HG03571 (cell line): ENCODE measurements around the gene RGMA.
A peak's percentile ranks its signal among the peaks of the same experiment; 100 is the strongest.

Experiments used
- ATAC-seq: cut with Tn5 transposase; IDR thresholded peaks from one replicate; pipeline ENCODE4 v1.9.1; 2021; ENCODE audit not compliant: unreplicated experiment

The RGMA gene

GRCh38 chr15:93020976-93021772, 67.8 kb downstream of the RGMA start:
- no peak for ATAC-seq

GRCh38 chr15:93019971-93020370, 69.0 kb downstream of the RGMA start:
- no peak for ATAC-seq

- no peak for ATAC-seq
These were observed 69.9 kb downstream of the RGMA start for GRCh38 chr15:93019090-93019489.

- ATAC-seq: no peak
These were observed 70.4 kb downstream of the RGMA start for GRCh38 chr15:93018574-93018973.

- ATAC-seq: no peak
These were observed 71.5 kb downstream of the RGMA start for GRCh38 chr15:93017526-93017925.

GRCh38 chr15:93012786-93013185, 76.2 kb downstream of the RGMA start:
- no peak for ATAC-seq

- ATAC-seq: no peak
These were observed 81.0 kb downstream of the RGMA start for GRCh38 chr15:93007994-93008393.

DNA sequence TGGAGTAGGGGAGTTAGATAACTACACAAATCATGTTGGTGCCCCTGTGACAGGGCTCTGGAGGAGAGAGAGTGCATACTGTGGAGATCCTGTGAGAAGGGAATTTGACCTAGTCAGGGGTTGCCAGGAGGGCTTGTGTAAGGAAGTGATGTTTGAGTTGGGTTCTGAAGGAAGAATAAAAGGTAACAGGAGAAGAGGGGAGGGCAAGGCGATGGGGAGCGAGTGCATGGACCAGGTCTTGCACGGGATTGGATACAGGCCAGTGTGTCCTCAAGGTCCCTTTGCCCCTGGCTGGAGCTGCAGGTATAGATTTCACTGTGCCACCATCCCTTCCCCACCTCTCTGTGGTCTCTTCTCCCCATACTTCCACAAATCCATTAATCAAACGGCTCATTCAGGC, 83.9 kb downstream of the RGMA start:
- no peak for ATAC-seq

DNA sequence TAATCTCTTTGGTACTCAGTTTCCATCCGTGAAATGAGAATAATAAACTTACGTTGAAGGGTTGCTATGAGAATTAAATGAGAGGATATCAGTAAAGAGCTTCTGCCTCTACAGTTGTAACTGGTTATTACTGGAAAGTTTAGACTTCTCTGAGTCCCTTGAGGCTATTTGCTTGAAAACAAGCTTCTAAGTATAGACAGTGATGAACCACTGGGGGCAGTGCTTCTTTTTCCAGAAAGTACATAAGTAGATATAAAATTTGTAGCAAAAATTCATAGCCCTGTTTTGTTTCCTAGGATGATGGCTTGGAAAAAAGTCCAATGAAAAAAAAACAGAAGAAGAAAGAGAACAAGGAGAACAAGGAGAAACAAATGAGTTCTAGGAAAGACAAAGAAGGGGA, 87.1 kb downstream of the RGMA start:
- ATAC-seq: no peak

- ATAC-seq: no peak
These were observed 87.9 kb downstream of the RGMA start for GRCh38 chr15:93001156-93001555.

DNA sequence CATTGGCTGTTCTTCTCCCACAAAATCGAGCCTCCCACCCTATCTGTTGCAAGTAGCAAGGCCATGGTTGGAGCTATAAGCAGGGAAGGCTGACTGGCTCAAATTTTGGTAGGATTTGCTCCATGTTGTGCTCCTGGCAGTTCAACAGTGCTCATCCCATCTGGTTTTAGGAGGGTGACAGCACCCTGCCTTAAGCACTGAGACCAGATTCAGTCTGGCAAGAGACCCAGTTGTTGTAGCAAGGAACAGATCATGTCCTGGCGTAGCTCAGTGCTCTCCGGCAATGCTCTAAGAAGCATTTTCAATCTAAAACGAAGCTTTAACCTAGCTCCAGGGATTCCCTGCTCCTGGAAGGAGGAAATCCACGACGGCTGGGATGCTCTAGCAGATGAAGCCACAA, 91.2 kb downstream of the RGMA start:
- no peak for ATAC-seq

DNA sequence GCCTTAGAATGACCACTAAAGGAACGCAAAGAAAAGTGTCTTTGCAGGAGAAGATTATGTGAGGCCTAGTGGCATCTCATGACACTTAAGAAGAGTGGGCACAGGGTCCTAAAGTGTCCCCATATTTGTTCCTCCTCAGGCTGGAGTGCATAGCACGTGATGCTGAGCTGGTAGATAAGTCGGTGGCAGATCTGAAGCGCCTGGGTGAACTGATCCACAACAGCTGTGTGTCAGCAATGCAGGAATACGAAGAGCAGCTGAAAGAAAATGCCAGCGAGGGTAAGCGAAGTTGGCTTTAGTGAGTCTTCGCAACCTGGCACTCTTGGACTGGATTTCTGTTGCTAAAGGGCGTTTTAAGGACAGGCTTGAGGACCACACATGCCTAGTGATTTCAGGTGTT, 96.3 kb downstream of the RGMA start:
- ATAC-seq: no peak

DNA sequence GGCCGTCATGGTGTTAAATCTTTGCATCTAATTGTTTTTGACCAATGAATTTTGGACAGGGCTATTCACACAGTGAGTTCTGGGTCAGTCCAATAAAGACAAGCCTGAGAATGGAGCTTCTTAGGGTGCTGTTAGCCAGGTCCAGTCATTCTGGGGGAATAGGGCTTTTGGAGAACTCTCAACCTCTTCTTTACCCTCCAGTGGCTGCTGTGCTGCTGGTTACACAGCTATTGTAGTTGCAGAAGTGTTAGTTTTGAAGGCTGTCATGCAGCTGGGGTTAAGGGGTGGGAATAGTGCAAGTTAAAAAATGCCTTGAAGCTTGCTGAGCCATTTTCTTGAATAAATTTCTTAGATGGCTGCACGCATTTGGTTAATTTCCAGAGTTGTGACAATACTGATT, 99.0 kb downstream of the RGMA start:
- no peak for ATAC-seq

DNA sequence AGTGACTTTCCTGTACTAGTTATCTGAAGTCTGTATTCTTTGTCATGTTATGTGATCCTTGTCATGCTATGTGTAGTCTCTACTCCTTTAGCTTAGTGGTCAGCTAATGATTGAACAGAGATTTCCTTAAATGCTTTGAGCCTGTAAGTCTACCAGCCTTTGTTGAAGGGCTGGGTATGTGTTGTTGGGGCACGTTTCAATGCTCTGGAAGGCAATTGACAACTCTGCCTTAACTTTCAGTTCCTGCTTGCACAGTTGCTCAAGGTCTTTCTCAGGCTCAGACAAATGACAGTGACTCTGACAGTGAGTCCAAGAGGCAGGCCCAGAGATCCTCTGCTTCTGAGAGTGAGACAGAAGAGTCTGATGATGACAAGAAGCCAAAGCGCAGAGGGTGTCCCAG, 99.5 kb downstream of the RGMA start:
- ATAC-seq: peak; percentile 63
